Measurements from ENCODE around the gene ABAT. TPM values are rescaled to one million over a fixed set of nuclear protein-coding genes. Genes with fewer than 3 reads are reported as not detected.

The ABAT gene
- total and polyA plus RNA-seq, 4 donors = 4.4 to 14.0 (median 7.1) TPM

GRCh38 chr16:8708536-8708935 is 34.1 kb downstream of the ABAT start:
- ATAC-seq (ENCODE audit: insufficient read depth, low FRiP score) (no peak), DNase-seq (no peak)
- H3K4me1 ChIP-seq (ENCODE audit: control insufficient read depth in 5 of 5, insufficient read depth in 5 of 5, low read length in 5 of 5) = peaks cover 0 to 2% (median 0%) of the 10 kb centered on the region in 5 donors
- WGBS, 2 donors = 65 to 70% methylated on average over 4 of the region's 4 CpGs
- H3K9me3 ChIP-seq (ENCODE audit: control insufficient read depth in 4 of 4, insufficient read depth in 3 of 4, low read length in 3 of 4) = no peaks in the 10 kb centered on the region
- no peak for TF ChIP-seq CTCF (IDR thresholded peaks at IDR 0.05; ENCODE audit: control extremely low read depth, extremely low read depth)
- no peak overlapping the region for H3K4me3 ChIP-seq
- H3K36me3 ChIP-seq (ENCODE audit: control insufficient read depth in 4 of 4, insufficient read depth in 4 of 4, low read length in 4 of 4) = no peaks in the 10 kb centered on the region
- H3K9ac ChIP-seq (ENCODE audit: insufficient read depth in 1 of 2, low read length in 2 of 2) = no peak overlapping the region
- H3K27ac ChIP-seq (ENCODE audit: low read depth in 1 of 2, low read length in 1 of 2) = no peak overlapping the region
- peaks cover 0 to 5% (median 0%) of the 10 kb centered on the region in 3 donors for H3K27me3 ChIP-seq (ENCODE audit: control insufficient read depth in 3 of 3, insufficient read depth in 3 of 3, low read length in 2 of 3)

- peaks cover 0 to 4% (median 0%) of the 10 kb centered on the region in 4 donors for H3K36me3 ChIP-seq (ENCODE audit: control insufficient read depth in 4 of 4, insufficient read depth in 4 of 4, low read length in 4 of 4)
- no peak overlapping the region for H3K4me3 ChIP-seq
- H3K9me3 ChIP-seq (ENCODE audit: control insufficient read depth in 4 of 4, insufficient read depth in 3 of 4, low read length in 3 of 4) = peaks cover 0 to 3% (median under 1%) of the 10 kb centered on the region in 4 donors
- ATAC-seq (ENCODE audit: insufficient read depth, low FRiP score) = no peak
- DNase-seq = no peak
- TF ChIP-seq CTCF (IDR thresholded peaks at IDR 0.05; ENCODE audit: control extremely low read depth, extremely low read depth) = no peak
- H3K4me1 ChIP-seq (ENCODE audit: control insufficient read depth in 5 of 5, insufficient read depth in 5 of 5, low read length in 5 of 5) = peaks cover 0 to 4% (median 0%) of the 10 kb centered on the region in 5 donors
- peaks cover 0 to 5% (median 0%) of the 10 kb centered on the region in 3 donors for H3K27me3 ChIP-seq (ENCODE audit: control insufficient read depth in 3 of 3, insufficient read depth in 3 of 3, low read length in 2 of 3)
- H3K9ac ChIP-seq (ENCODE audit: insufficient read depth in 1 of 2, low read length in 2 of 2) = no peak overlapping the region
- 42 to 43% methylated on average over 27 of the region's 27 CpGs for WGBS, 2 donors
- no peak overlapping the region for H3K27ac ChIP-seq (ENCODE audit: low read depth in 1 of 2, low read length in 1 of 2)
Observed at GRCh38 chr16:8712589-8713361, 38.4 kb downstream of the ABAT start.

GRCh38 chr16:8713635-8714172 is 39.3 kb downstream of the ABAT start:
- Histone ChIP-seq H3K36me3 (ENCODE audit: control insufficient read depth in 4 of 4, insufficient read depth in 4 of 4, low read length in 4 of 4) (peaks cover 0 to 4% (median 0%) of the 10 kb centered on the region in 4 donors), H3K27ac (ENCODE audit: low read depth in 1 of 2, low read length in 1 of 2) (no peak overlapping the region), H3K9me3 (ENCODE audit: control insufficient read depth in 4 of 4, insufficient read depth in 3 of 4, low read length in 3 of 4) (peaks cover 0 to 3% (median under 1%) of the 10 kb centered on the region in 4 donors), H3K4me3 (no peak overlapping the region), H3K9ac (ENCODE audit: insufficient read depth in 1 of 2, low read length in 2 of 2) (no peak overlapping the region), H3K4me1 (ENCODE audit: control insufficient read depth in 5 of 5, insufficient read depth in 5 of 5, low read length in 5 of 5) (peaks cover 0 to 4% (median 0%) of the 10 kb centered on the region in 5 donors), H3K27me3 (ENCODE audit: control insufficient read depth in 3 of 3, insufficient read depth in 3 of 3, low read length in 2 of 3) (peaks cover 0 to 5% (median 0%) of the 10 kb centered on the region in 3 donors)
- no peak for TF ChIP-seq CTCF (IDR thresholded peaks at IDR 0.05; ENCODE audit: control extremely low read depth, extremely low read depth)
- 88 to 91% methylated on average over 10 of the region's 10 CpGs for WGBS, 2 donors
- DNase-seq = no peak
- no peak for ATAC-seq (ENCODE audit: insufficient read depth, low FRiP score)
